HepG2 (cell line): ENCODE results near the gene ARSB. TPM values are rescaled to one million over a fixed set of nuclear protein-coding genes. Genes with fewer than 3 reads are reported as not detected.

Source experiments
- ADNP ChIP-seq: sonication (generic); formaldehyde crosslinking; IDR thresholded peaks from 2 replicates; pipeline ENCODE4 v1.4.0; 2020; ENCODE audit warnings: missing genetic modification reagents
- ATF7-NPFF ChIP-seq: sonication (generic); formaldehyde crosslinking; IDR thresholded peaks from 2 replicates; pipeline ENCODE4 v1.8.1; 2023; ENCODE audit warnings: mild to moderate bottlenecking, low read depth, missing genetic modification reagents, moderate library complexity
- CC2D1A ChIP-seq: sonication (generic); formaldehyde crosslinking; IDR thresholded peaks from 2 replicates; pipeline ENCODE4 v1.8.1; 2023; ENCODE audit warnings: mild to moderate bottlenecking, missing genetic modification reagents
- GZF1 ChIP-seq: sonication (generic); formaldehyde crosslinking; IDR thresholded peaks from 2 replicates; pipeline ENCODE4 v1.5.1; 2020; ENCODE audit warnings: mild to moderate bottlenecking, missing genetic modification reagents
- HOXA9 ChIP-seq: sonication (generic); formaldehyde crosslinking; IDR thresholded peaks from 2 replicates; pipeline ENCODE4 v1.8.1; 2022; ENCODE audit warnings: missing genetic modification reagents, mild to moderate bottlenecking, moderate library complexity, borderline replicate concordance
- IRF2 ChIP-seq: IDR thresholded peaks from 2 replicates; pipeline ENCODE4 v1.6.1; 2018; ENCODE audit warnings: missing genetic modification reagents, missing compliant biosample characterization
- KDM5B ChIP-seq: sonication (generic); formaldehyde crosslinking; IDR thresholded peaks from 2 replicates; pipeline ENCODE4 v1.4.0; 2020; ENCODE audit warnings: missing genetic modification reagents, mild to moderate bottlenecking, borderline replicate concordance
- MLLT10 ChIP-seq: sonication (generic); formaldehyde crosslinking; IDR thresholded peaks from 2 replicates; pipeline ENCODE4 v1.4.0; 2020; ENCODE audit warnings: missing genetic modification reagents
- NPAS2 ChIP-seq: sonication (generic); formaldehyde crosslinking; IDR thresholded peaks from 2 replicates; pipeline ENCODE4 v1.8.0; 2022; ENCODE audit warnings: mild to moderate bottlenecking, missing genetic modification reagents, borderline replicate concordance
- POLR2AphosphoS5 ChIP-seq: IDR thresholded peaks from 2 replicates; pipeline ENCODE4 v1.6.1; 2012; ENCODE audit warnings: low read depth, low read length
- RAD21 ChIP-seq: fragments of 450-650 bp; formaldehyde crosslinking; IDR thresholded peaks from 2 replicates; pipeline ENCODE4 v1.5.0; 2020; ENCODE audit warnings: mild to moderate bottlenecking
- RCOR2 ChIP-seq: IDR thresholded peaks from 2 replicates; pipeline ENCODE4 v1.6.1; 2016; ENCODE audit warnings: missing biosample characterization, missing genetic modification reagents
- RXRB ChIP-seq: IDR thresholded peaks from 2 replicates; pipeline ENCODE4 v1.6.1; 2016; ENCODE audit warnings: borderline replicate concordance, missing genetic modification reagents, missing compliant biosample characterization
- SIN3A ChIP-seq: IDR thresholded peaks from 2 replicates; pipeline ENCODE4 v1.6.1; 2011; ENCODE audit warnings: low read depth, mild to moderate bottlenecking, control low read depth, low read length, borderline replicate concordance
- SNRNP70 ChIP-seq: fragments of 200-400 bp; formaldehyde crosslinking; IDR thresholded peaks from 2 replicates; pipeline ENCODE4 v1.6.1; 2017; ENCODE audit warnings: mild to moderate bottlenecking, low read depth, low read length, moderate library complexity
- SOX13 ChIP-seq, 3 experiments: fragments of 450-650 bp in 1 of 3; sonication (generic) in 1 of 3; formaldehyde crosslinking in 1 of 3; IDR thresholded peaks in 2 of 3; conservative IDR thresholded peaks in 1 of 3; 2 replicates each; pipeline versions ENCODE4 v1.5.0 to v1.6.1; 2016 to 2020; ENCODE audit warnings: antibody characterized with exemption in 1 of 3, mild to moderate bottlenecking in 1 of 3, missing compliant biosample characterization in 1 of 3, missing genetic modification reagents in 1 of 3, moderate library complexity in 1 of 3
- TEAD3 ChIP-seq: optimal IDR thresholded peaks from 2 replicates; pipeline ENCODE3; 2016; ENCODE audit warnings: borderline replicate concordance
- ZBTB21 ChIP-seq: sonication (generic); formaldehyde crosslinking; IDR thresholded peaks from 2 replicates; pipeline ENCODE4 v1.4.0; 2020; ENCODE audit warnings: missing genetic modification reagents
- ZC3H4 ChIP-seq: sonication (generic); formaldehyde crosslinking; IDR thresholded peaks from 2 replicates; pipeline ENCODE4 v1.4.0; 2020; ENCODE audit warnings: missing genetic modification reagents, borderline replicate concordance
- ZNF121 ChIP-seq: sonication (generic); formaldehyde crosslinking; IDR thresholded peaks from 2 replicates; pipeline ENCODE4 v1.5.0; 2020; ENCODE audit warnings: mild to moderate bottlenecking, missing genetic modification reagents
- ZNF138 ChIP-seq: sonication (generic); formaldehyde crosslinking; IDR thresholded peaks from 2 replicates; pipeline ENCODE4 v1.5.0; 2020; ENCODE audit warnings: mild to moderate bottlenecking, low read depth, missing genetic modification reagents
- ZNF264 ChIP-seq: sonication (generic); formaldehyde crosslinking; IDR thresholded peaks from 2 replicates; pipeline ENCODE4 v1.4.0; 2020; ENCODE audit warnings: missing genetic modification reagents
- ZNF354B ChIP-seq: sonication (generic); formaldehyde crosslinking; IDR thresholded peaks from 2 replicates; pipeline ENCODE4 v1.8.0; 2022; ENCODE audit warnings: mild to moderate bottlenecking, missing genetic modification reagents
- ZNF441 ChIP-seq: sonication (generic); formaldehyde crosslinking; IDR thresholded peaks from 2 replicates; pipeline ENCODE4 v1.7.0; 2021; ENCODE audit warnings: missing genetic modification reagents, borderline replicate concordance
- ZNF468 ChIP-seq: sonication (generic); formaldehyde crosslinking; IDR thresholded peaks from 2 replicates; pipeline ENCODE4 v1.8.0; 2022; ENCODE audit warnings: mild to moderate bottlenecking, moderate library complexity, missing genetic modification reagents
- ZNF547 ChIP-seq: sonication (generic); formaldehyde crosslinking; IDR thresholded peaks from 2 replicates; pipeline ENCODE4 v1.5.1; 2020; ENCODE audit warnings: mild to moderate bottlenecking, missing genetic modification reagents
- ZNF780A ChIP-seq: sonication (generic); formaldehyde crosslinking; IDR thresholded peaks from 2 replicates; pipeline ENCODE4 v1.8.0; 2022; ENCODE audit warnings: mild to moderate bottlenecking, missing genetic modification reagents, moderate library complexity
- polyA plus RNA-seq, 8 experiments: library from polyadenylated mRNA; depleted of rRNA in 3 of 8; stranded (reverse) in 7 of 8; unstranded in 1 of 8; fragments of >200 nt; fragmentation: Illumina TruSeq in 4 of 8; extraction: Trizol in 4 of 8; gene quantifications; 2 replicates each; pipeline versions ENCODE4 v1.2.1 to v1.2.3, GENCODE V29; 2011 to 2016; ENCODE audit warnings: low read depth in 4 of 8, missing spikeins in 1 of 8, mixed read lengths in 1 of 8; ENCODE audit not compliant: insufficient read depth in 1 of 8
- total RNA-seq, 5 experiments: library from RNA; depleted of rRNA; stranded (reverse); fragments of >200 nt; fragmentation: Illumina TruSeq; extraction: Trizol; gene quantifications; 2 replicates each; pipeline ENCODE4 v1.2.3, GENCODE V29; 2016; ENCODE audit warnings: low read depth in 1 of 5
- TF ChIP-seq, protein P1 (sequence below): sonication (generic); formaldehyde crosslinking; IDR thresholded peaks from 2 replicates; pipeline ENCODE4 v1.9.0; 2021; ENCODE audit warnings: missing genetic modification reagents, borderline replicate concordance
- TF ChIP-seq, protein P2 (sequence below): sonication (generic); formaldehyde crosslinking; IDR thresholded peaks from 2 replicates; pipeline ENCODE4 v1.4.0; 2020; ENCODE audit warnings: missing genetic modification reagents

ARSB gene
- total and polyA plus RNA-seq, 2 of the 13 experiments (the other 11 are each of a cell fraction or from before 2014, with no cell fraction given): 52.6 to 66.4 TPM

DNA sequence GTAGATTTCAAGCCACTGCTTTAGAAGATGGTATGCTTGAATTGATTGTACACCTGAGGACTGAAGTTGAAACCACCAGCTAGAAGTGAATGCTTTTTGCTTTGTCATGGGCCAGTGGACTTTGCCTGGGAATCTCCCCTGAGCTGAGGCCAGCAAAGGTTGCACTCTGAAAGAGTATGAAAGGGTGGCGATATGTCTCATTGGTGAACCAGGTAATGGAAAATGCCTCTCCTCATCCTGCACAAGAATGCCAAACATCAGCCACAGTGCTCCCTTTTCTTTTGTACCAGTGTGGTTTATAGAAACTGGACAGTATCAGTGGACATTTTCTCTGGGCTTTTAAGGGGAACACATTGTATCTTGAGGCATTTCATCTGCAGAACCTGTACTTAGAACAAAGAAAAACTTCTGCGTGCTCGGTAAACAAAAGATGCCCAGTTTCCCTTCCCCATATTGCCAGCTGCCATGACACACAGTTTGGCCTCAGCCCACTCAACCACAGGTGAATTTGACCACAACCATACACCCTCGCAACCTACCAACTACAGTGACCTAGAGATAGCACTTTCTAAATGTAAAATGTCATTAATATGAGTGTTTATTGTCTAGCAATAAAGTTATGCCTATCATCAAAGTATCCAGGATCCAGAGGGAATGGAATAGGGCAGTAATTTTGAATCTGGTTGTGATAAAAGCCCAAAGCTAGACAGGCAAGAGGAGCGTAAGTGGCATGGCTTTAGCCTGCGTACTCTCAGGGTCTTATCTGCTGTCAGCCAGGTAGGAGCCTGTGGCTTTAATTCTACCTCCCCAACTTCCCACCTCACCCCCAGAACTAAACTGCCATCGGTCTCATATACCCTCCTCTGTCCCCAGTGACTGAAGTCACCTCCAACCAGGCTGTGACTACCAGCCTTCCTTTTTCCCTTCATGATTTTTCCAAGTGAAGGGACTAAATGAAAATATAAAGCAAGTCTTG lies 257.0 kb downstream of the ARSB start (continued):
- TF ChIP-seq SNRNP70: no peak
- no peak for TF ChIP-seq ZC3H4 (CRISPR knock-in tag)
- no peak for TF ChIP-seq ZNF441 (CRISPR knock-in tag)
- TF ChIP-seq SIN3A: no peak
- TF ChIP-seq ADNP (CRISPR knock-in tag): no peak
- TF ChIP-seq ZNF354B: no peak
- TF ChIP-seq, protein P1, sequence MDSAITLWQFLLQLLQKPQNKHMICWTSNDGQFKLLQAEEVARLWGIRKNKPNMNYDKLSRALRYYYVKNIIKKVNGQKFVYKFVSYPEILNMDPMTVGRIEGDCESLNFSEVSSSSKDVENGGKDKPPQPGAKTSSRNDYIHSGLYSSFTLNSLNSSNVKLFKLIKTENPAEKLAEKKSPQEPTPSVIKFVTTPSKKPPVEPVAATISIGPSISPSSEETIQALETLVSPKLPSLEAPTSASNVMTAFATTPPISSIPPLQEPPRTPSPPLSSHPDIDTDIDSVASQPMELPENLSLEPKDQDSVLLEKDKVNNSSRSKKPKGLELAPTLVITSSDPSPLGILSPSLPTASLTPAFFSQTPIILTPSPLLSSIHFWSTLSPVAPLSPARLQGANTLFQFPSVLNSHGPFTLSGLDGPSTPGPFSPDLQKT (CRISPR knock-in tag): no peak
- TF ChIP-seq NPAS2: no peak
- TF ChIP-seq HOXA9 (CRISPR knock-in tag): no peak
- TF ChIP-seq ATF7-NPFF (CRISPR knock-in tag): no peak
- TF ChIP-seq, protein P2, sequence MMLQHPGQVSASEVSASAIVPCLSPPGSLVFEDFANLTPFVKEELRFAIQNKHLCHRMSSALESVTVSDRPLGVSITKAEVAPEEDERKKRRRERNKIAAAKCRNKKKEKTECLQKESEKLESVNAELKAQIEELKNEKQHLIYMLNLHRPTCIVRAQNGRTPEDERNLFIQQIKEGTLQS (CRISPR knock-in tag): no peak
- TF ChIP-seq ZNF547 (CRISPR knock-in tag): no peak
- no peak for TF ChIP-seq RAD21 (CRISPR knock-in tag)
- 0 out of 2 replicates have a peak, but pooled peaks have one; percentile 27 for TF ChIP-seq POLR2AphosphoS5
- no peak for TF ChIP-seq SOX13 (IDR thresholded peaks at IDR 0.05)
- peak in 1 of 2 experiments; percentile 75; a peak in 2 of 4 replicates for TF ChIP-seq SOX13 (CRISPR knock-in tag; conservative IDR thresholded peaks at IDR 0.05 in 1 of 2, IDR thresholded peaks at IDR 0.05 in 1 of 2)
- TF ChIP-seq RXRB (CRISPR knock-in tag): peak; percentile 48; the same call in 1 of the 2 replicates
- TF ChIP-seq MLLT10: no peak
- no peak for TF ChIP-seq CC2D1A (CRISPR knock-in tag)
- TF ChIP-seq ZNF138 (CRISPR knock-in tag): no peak
- no peak for TF ChIP-seq ZNF121 (CRISPR knock-in tag)
- TF ChIP-seq ZNF264 (CRISPR knock-in tag): 0 out of 2 replicates have a peak, but pooled peaks have one; percentile 23
- no peak for TF ChIP-seq KDM5B
- no peak for TF ChIP-seq ZBTB21
- peak; percentile 64; the same call in 1 of the 2 replicates for TF ChIP-seq IRF2 (CRISPR knock-in tag)
- no peak for TF ChIP-seq ZNF468 (CRISPR knock-in tag)
- TF ChIP-seq GZF1 (CRISPR knock-in tag): no peak
- TF ChIP-seq ZNF780A (CRISPR knock-in tag): no peak
- TF ChIP-seq RCOR2 (CRISPR knock-in tag): peak; percentile 73; the same call in 1 of the 2 replicates
- peak; percentile 85 for TF ChIP-seq TEAD3 (CRISPR knock-in tag)
